Superior temporal gyrus (tissue), 1 donor: ENCODE measurements around the gene CCDC3.

ENCODE experiments used
- DNase-seq: peaks from one replicate; pipeline ENCODE4 v3.0.0-alpha.2; 2016; ENCODE audit errors: extremely low spot score

The CCDC3 gene

DNA sequence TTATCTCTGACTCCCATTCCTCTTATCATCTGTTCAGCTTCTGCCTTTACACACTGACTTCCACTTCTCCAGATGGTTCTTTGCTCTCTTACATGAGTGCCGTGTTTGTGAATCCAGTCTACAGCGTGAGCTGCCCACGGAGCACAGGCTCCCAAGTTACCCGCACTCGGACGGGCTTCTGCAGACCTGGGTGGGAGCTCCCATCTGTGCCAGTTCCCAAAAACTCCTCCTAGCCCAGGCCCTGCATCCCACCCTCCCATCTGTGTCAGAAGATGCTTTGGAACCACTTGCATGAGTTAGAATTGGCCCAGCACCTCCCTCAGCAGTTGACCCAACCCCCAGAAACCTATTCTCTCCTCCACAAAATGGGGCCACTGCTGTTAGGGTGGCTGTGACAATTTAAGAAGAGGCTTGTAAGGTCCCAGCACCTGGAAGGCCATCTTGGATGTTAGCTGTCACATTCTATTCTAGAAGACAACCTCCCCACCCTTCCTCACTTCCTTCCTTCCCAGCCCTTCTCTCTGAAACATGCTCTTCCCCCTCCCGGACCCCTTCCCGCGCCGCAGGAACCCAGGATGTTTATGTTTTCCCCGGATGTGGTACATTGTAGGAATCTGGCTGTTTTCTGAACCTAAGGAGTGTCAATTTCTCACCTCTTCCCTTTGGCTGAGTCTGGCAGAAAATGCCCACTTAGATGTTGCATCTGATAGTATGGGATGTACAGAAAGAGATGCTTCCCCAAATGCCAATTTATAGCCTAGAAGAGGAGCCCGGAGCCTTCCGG lies 79.2 kb downstream of the CCDC3 start:
- no peak for DNase-seq

- no peak for DNase-seq
Measured at GRCh38 chr10:12921163-12921562, 80.3 kb downstream of the CCDC3 start.

GRCh38 chr10:12919574-12919973 lies 81.9 kb downstream of the CCDC3 start:
- no peak for DNase-seq

- no peak for DNase-seq
Measured at GRCh38 chr10:12916587-12916986, 84.9 kb downstream of the CCDC3 start.

GRCh38 chr10:12915637-12916168 lies 85.8 kb downstream of the CCDC3 start:
- DNase-seq, result no peak

- no peak for DNase-seq
Measured at GRCh38 chr10:12914111-12914510, 87.4 kb downstream of the CCDC3 start.

- DNase-seq, result no peak
Measured at GRCh38 chr10:12911795-12912194, 89.7 kb downstream of the CCDC3 start.

GRCh38 chr10:12910835-12911234 lies 90.7 kb downstream of the CCDC3 start:
- no peak for DNase-seq

- no peak for DNase-seq
Measured at GRCh38 chr10:12909836-12910185, 91.7 kb downstream of the CCDC3 start.

DNA sequence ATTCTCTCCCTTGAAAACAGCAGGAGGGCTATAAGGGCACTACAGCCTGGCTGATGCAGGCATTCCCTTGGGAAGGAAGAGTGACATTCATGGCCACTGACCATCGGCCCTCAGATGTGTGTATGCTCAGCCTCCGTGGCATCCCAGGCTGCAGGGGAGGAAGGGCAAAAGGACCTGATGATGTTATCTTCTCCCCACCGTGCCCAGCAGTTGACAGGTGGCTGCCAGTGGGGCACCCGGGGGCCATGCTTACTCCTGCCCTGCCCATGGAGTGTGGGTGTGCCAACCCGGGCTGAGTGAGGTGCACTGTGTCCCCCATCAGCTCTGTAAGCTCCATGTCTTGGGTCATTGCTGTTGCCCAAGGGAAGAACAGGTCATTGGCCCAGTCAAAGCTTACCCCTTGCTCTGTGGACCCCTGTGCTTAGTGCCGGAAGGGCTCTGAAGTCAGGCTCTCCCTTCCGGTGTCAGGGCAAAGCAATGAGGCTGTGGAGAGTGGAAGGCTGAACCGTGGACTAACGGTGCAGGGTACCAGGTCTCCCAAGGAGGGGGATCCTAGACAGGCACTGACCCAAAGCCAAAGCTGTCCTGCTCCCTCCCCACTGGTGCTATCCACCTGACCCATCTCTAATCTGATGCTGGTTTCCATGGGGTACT lies 92.2 kb downstream of the CCDC3 start:
- no peak for DNase-seq

GRCh38 chr10:12908773-12909172 lies 92.7 kb downstream of the CCDC3 start:
- DNase-seq, result no peak

DNA sequence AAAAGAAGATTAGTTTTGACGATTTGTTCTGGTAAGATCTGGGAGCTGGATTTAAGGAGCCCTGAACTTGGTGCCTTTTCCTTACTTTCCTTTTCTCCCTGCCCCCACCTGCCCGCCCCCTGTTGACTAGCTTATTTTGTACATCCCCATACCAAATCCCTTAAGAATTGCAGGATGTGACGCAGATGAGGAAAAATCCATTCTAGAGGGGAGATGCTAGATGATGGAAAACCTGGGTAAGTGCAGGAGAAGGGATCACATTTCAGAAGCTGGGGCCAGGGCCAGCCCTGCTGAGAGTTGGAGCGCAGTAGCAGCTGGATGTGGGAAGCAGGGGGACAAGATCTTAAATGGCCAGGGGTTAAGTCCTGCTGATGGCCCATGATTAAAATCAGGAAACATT lies 93.9 kb downstream of the CCDC3 start:
- DNase-seq, result no peak

DNA sequence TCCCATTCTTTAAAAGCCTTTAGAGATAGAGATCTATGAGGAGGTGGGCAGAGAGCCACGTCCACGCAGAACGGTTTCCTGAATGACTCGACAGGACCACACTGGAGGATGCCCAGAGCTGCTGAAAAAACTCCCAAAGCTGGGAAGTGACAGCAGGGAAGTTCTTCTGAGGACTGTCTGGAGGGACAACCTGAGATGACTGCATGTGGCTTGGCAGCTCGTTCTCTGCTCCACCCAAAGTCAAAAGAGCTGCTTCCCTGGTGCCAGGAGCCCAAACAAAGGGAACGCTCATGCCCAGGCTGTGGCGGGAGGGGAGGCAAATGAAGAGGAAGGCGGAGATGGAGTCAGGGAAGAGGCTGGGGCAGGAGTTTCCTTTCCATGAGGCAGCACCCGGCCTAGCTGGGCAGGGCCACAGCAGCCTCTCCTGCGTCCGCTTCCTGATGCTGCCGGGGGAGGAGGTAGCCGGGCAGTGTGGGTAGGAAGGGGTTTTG lies 95.4 kb downstream of the CCDC3 start:
- no peak for DNase-seq

DNA sequence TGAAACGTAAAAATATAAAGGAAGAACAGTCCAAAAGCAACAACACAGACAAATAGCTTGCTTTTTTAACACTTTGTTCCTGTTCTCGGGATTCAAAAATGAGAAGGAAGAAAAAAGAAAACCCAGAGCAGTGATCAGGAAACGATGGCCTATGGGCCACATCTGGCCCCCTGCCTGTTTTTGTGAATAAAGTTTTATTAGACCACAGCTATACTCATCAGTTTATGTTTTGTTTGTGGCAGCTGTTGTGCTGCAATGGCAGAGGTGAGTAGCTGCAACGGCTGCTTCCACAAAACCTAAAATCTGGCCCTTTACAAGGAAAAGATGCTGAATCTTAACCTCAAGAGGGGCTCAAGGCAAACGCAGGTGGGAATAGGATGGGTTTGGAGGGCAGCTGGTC lies 96.4 kb downstream of the CCDC3 start:
- no peak for DNase-seq

- no peak for DNase-seq
Measured at GRCh38 chr10:12902851-12903358, 98.6 kb downstream of the CCDC3 start.

GRCh38 chr10:12902135-12902572 lies 99.4 kb downstream of the CCDC3 start:
- peak; percentile 76 for DNase-seq

GRCh38 chr10:12899546-12899945 lies 102.0 kb downstream of the CCDC3 start:
- no peak for DNase-seq

GRCh38 chr10:12898271-12898670 lies 103.2 kb downstream of the CCDC3 start:
- DNase-seq, result no peak

DNA sequence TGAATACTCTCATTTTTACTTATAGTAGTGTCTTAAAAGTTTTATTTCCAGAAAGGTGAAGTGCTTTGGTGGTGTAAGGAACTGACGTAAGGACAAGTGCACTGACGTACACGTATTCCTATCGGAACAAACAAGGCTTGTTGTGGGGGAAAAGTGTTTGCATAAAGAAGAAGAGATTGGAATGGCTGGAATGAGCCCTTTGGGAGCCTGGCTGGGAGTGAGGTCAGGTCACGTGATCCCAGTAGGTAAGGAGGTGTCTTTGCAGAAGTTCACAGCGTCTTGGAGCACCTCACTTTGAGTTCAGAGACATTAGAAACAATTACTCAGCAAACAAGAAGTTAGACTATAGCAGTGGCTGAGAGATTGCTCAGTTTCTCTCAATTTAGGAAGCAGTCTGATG lies 104.2 kb downstream of the CCDC3 start:
- no peak for DNase-seq

DNA sequence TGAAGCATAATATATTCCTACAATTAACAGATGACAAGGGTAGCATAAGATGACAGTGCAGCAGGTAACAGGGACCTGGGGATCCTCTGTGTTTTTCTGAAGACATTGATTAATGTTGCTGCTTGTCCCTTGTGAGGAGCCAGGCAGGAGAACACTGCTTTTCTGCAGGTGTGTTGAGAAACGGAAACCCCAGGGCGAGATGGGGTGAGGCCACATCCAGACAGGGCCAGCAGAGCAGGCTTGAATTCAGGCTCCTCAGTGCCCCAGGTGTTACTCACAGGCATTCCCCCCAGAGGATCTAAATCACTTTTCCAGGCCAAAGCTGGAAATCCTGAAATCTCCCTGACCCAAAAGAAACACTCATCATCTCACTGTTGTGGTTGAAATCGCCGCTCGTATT lies 105.3 kb downstream of the CCDC3 start:
- DNase-seq, result no peak

DNA sequence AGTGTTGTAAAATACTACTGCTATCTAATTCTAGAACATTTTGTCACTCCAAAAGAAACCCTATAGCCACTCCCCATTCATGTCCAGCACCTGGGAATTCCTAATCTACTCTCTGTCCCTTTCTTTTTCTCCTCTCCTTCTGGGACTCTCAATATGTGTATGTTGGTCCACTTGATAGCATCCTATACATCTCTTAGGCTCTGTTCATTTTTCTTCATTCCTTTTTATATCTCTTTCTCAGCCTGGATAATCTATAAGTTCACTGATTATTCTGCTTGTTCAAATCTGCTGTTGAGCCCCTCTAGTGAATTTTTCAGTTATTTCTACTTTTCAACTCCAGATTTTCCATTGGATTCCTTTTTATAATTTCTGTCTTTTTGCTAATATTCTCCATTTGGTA lies 108.6 kb downstream of the CCDC3 start:
- no peak for DNase-seq

- no peak for DNase-seq
Measured at GRCh38 chr10:12890958-12891357, 110.6 kb downstream of the CCDC3 start.

DNA sequence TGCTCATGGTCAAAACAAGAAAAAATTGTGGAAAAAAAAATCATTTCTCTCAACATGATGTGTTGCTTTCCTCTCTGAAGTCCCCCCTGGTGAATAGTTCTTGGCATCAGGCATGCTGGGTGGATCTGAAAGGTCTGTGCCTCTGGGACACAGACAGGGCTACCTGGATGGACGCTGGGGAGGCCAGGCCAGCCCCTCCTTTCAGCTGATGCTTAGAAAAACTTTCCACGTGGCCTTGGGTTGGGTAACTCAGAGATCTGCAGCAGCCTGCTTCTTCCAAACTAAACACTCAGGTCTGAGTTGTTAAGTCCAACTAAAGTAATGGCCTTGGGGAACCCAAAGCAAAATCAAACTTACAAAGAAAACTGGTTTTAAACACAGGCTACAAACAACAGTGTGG lies 113.0 kb downstream of the CCDC3 start:
- no peak for DNase-seq
